Middle frontal gyrus (tissue), 1 donor: ENCODE data around the gene AP1S1.
A peak's percentile ranks its signal among the peaks of the same experiment; 100 is the strongest.

Source experiments
- DNase-seq: peaks from one replicate; pipeline ENCODE4 v3.0.0-alpha.2; 2015; ENCODE audit warnings: low spot score; ENCODE audit errors: extremely low spot score

The AP1S1 gene

DNA sequence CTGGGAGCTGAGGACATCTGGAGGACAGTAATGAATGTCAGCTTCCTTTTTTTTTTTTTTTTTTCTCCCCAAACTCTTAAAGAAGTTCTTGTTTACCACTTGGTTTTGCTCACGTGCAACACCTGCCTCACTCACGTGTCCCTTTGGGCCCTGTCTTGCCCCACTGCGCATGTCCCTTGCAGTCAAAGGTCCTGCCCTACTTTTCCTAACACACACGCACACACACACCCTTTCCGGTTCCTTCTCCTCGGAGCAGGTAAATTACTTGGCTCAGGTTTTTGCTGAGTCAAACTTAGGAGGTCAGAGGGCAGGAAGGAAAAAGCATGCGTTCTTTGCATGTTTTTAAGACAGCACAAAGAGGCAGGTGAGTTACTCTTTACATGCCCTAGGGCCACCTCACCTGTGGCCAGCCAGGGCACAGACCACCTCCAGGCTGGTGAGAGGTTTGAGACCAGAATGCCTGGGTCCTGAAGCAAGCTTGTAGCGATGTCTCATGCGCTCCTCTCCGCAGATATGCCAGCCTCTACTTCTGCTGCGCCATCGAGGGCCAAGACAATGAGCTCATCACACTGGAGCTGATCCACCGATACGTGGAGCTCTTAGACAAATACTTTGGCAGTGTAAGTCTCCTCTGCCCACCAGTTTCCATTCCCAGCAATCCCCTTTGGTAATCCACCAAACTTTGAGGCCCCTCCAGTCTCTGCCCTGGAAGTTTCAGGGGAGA lies 2.8 kb downstream of the AP1S1 start:
- no peak for DNase-seq

DNA sequence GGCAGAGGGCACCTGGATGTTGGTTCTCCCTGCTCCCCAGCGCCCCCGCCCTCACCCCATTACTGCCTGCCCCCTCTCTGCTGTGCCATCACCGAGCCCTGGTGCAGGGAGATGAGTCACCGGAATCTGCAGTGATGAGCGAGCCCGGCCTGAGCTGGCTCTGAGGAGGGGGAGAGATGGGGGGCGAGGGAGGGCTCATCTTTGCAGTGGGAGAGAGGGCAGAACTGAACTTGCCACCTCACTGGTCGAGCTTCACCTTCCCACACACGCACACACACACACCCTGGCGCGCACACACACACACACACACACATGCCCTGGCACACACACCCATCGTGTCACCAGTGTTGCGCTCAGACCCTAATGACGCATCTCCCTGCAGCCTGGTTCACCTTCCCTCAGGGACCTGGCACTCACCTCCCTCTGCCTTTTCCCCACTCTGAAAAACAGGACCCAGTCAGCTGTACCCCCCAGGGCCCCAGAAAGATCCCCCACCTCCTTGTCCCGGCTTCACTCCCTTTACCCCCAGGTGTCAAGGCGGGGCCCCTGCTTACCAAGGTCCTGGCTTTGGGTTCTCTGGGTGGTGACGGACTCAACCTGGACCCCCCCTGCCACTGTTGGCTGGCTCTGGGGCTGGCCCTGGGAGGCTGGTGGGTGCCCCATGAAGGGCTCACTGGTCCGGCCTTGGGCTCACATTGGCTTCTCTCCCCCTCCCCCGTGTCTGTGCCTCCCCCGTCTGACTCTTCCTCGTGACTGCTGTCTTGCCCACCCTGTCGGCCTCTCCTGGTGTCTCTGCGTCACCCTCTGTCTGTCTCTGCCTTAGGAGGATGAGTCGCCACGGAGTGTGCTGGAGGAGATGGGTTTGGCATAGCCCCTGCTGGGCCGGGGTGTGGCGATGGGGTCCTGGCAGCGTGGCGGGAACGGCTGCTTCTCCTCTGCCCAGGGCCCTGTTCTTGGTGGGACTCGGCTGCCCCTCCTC lies 5.7 kb downstream of the AP1S1 start:
- DNase-seq, result no peak

DNA sequence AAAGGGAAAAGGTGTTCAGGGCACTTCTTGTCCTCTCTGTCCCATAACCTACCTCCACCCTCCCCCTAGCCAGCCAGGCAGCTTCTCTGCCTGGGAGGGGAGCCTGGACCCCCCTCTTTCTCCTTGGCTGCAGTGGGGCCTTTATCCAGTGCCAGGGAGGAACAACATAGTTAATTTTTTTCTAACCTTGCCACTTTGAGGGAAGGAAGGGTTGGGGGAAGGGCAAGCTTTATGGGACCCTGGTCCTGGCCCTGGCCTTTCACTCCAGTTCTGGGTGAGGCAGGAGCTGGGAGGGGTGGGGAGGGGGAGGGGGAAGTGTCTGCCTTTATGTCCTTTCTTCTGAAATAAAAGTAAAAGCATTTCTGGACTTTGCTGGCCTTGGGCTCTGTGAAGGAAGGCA lies 6.6 kb downstream of the AP1S1 start:
- DNase-seq, result no peak

DNA sequence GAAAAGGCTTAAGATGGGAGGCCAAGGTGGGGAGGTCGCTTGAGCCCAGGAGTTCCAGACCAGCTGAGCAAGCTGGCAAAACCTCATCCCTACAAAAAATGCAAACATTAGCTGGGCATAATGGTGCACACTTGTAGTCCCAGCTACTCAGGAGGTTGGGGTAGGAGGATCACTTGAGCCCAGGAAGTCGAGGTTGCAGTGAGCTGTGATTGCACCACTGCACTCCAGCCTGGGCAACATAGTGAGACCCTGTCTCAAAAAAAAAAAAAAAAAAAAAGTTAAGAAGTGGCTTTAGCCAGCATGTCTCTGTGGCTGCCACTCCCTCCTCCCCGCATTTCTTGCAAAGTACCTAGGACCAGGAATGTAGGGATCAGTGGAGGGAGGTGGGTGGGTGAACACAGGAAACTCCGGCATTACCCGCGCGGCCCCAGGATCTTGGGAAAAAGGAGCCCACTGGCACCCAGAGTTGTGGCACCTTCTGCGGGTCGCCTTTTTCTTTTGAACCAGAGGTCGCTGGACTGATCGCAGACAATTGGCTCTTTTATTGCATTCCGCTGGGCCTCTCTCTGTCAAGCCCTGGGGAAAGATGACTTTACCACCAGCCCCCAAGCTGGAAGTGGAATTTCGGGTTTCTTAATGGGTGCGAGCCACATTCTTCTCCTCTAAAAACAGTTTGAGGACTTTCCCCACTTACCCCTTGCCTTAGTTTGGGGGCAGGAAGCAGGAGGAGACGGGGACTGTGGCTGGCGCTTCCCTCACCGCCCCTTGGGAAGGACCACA lies 7.6 kb downstream of the AP1S1 start:
- no peak for DNase-seq

DNA sequence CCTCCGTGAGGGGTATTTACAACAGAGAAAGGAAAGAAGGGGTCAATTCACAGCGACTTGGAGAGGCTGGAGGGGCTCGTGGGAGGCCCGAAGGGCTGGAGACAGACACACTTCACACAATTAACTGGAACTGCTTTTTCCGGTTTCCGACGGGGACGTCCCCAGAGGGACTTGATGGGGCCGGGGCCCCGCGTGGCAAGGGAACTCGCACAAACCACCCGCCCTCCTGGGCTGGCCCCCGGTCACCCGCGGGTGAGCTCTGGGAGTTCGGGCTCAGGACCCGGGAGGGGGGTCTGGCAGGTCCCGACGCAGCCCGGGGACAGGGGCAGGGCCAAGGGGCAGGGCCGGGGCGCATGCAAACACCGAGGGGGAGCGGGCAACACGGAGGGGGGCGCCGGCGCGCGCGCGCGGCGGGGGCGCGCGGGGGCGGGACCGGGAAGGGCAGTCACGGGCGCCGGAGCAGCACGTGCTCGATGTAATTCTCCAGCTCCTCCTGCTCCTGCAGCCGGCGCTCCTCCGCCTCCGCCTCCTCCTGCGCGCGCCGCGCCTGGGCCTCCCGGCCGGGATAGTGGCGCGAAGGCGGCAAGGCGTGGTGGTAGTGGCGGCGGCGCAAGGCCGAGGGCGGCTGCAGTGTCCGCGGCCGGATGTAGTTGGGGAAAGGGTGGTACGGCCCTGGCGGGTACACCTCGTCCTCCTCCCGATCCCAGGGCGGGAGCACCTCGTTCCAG lies 8.4 kb downstream of the AP1S1 start:
- DNase-seq, result no peak

DNA sequence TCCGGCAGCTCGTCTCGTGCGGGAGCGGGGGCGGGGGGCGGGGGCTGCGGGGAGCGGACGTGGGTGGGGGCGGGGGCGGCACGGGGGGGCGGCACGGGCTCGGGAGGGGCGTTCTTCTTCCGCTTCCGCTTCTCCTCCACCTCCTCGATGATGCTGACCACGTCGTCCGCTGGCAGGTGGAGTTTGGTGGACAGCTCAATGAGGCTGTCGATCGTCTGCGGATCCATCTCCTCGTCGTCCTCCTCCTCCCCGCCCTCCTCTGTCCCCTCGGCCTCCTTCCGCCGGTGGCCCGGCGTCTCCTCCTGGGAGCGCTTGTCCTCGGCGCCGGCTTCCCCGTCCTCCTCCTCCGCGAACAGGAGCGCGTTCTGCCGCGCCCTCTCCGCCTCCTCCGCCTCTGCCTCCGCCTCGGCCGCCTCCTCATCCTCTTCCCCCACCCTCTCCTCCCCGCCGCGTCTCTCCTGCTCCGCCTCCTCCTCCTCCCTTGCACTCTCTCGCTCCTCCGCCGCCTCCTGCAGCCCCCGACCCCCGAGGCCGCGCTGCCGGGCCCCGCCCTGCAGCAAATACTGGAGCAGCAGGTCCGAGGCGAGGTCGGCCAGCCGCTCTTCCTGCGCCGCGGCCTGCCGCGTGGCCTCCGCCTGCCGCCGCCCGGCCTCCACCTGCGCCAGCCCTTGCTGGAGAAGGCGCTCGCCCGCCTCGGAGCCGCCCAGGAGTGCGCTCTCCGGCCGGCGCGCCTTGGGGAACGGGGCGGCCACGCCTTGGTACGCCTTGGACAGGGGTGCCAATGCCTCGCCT lies 9.2 kb downstream of the AP1S1 start:
- no peak for DNase-seq

DNA sequence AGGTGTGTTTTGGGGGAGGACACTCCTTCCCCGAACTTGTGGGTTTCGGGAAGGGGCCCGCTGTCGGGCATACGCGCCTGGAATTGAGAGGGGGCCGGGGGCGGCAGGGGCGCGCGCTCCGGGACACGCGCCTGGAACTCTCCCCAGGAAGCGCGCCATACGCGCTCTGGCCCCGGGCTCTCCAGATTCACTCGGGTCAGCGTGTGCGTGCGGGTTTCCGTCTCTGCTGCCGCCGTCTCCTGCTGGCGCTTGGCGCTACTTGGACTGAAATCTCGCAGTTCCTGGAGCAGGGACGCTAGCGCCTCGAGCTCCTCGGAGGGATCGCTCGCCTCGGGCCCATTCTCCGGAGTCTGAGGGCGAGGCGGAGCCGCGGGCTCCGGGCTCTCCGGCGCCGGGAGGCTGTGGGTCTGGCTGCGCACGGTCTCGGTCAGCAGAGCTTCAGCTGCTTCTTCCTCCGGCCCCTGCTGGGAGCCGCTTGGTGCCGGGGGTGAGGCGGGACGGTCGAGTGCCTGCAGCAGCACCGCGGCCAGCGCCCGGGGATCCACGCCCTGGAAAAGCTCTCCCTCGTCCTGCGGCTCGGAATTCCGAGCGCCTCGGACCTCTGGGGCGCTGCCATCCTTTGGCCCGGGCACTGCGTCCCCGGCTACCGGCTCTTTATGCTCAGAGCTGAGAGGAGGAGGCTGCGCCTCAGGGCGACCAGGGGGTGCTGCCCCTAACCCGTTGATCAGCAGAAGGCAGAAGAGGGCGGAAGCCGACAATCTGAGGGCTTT lies 10.0 kb downstream of the AP1S1 start:
- no peak for DNase-seq

DNA sequence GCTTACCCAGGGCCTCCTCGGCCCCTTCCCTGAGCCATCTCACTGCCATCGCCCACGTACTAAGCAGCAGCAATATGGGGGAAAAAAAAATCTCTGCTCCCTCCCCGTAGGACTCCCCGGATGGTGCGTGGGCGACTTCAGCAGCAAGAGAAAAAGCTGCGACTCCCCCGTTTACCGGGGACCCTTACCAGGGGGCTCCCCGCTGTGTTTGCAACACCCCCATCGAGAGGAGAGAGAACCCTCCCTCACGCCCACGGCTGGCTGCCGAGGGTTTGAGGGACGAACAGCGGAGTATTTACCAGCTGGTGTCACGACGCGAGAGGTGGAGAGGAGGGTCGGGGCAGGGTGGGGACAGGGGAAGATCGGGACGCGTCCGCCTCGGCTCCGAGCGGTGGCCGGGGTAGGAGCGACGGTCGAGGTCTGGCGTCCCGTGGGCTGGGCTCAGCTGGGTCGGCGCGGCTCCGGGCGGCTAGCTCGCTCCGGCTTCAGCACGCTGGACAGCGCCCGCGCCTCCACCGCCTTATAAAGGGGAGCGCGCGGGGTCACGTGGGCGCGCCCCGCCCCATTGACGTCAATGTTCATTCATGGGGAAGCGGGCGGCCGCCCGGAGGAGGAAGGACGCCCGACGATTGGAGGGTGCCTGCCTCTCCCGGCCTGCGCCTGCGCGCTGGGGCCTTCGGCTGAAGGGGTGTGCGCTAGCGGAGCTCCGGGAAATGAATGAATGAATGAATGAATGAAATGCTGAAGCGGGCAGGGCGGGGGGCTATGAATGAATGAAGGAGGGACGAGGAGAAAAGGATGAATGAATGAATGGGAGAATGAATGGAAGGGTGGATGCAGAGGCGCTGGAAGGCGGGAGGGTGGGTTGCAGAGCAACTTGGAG lies 11.0 kb downstream of the AP1S1 start, which contains the start of gene VGF:
TSS of gene VGF (minus strand) at position 495 of the 883 bp plus-strand sequence. CDS start 726 bp downstream, outside the sequence.
- DNase-seq, result peak; percentile 83

DNA sequence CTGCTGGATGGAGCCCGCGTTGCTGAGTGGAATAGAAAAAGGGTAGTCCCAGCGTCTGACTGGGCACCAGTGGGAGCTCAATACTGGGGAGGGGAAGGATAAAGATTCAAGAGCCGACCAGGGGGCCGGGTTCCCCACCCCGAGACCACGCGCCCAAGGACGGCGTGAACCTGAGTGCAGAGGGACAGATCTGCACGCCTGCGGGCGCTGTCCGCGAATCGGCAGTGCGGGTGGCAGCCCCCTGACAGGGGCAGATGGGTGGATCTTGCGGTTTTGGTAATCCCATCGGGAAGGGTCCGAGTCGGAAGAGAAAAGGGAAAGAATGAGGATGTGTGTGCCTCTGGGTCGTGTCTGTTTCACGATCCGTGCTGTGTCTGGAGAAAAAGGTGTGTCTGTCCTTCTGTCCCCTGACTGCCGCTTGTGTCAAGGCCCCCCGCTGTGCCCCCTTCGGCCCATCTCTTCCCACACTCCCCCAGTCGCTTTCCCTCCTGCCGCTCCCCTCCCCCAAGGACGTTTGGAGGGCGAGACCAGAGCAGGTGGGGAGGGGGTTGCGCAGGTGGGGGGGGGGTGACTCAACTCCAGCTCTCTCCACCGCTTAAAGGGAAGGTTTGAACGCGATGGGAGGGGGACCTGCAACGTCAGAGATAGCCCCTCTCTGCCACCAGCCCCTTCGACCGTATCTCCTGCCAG lies 11.8 kb downstream of the AP1S1 start:
- DNase-seq, result no peak

DNA sequence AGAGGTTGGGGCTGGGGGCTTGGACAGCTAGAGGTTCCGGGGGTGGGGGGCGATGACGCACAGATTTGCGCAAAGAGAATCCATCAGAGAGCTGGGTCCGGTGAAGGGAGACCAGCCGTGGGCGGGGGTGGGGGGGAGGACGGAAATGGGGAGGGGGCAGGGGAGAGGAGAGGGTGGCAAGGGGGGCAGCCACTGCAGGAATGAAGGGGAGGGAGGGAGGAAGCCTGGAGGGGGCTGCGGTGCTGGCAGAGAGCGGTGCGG lies 12.3 kb downstream of the AP1S1 start:
- no peak for DNase-seq

DNA sequence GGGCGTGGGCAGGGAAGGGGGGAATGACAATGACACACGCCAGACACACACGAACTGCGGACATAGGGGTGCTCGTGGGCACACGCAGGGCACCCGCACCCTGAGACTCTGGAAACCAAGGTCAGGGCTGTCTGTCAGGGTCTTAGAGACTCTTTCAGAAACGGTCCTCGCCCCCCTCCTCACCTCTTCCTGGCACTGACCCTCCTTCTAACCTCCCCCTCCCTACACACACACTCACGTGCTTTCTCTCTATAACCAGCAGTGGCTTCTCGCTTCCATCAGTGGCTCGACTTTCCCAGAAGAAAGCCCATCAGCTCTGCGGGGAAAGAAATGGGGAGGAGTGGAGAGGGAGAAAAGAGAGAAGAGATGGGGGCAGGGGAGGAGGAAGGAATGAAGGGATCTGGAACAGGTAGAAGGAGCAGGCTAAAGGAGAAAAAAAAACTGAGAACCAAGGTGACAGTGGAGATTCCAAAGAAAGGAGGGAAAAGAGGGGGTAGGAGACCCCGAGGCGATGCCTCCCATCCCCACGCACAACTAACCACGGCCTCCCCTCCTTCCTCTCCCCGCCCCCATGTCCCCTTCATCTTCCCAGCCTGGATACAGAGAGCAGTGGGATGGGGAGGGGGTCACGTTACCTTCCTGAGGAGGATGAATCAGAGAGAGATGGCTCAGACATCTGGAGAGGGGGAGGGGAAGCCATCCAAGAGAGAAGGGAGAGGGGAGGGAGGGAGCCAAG lies 12.8 kb downstream of the AP1S1 start:
- no peak for DNase-seq

DNA sequence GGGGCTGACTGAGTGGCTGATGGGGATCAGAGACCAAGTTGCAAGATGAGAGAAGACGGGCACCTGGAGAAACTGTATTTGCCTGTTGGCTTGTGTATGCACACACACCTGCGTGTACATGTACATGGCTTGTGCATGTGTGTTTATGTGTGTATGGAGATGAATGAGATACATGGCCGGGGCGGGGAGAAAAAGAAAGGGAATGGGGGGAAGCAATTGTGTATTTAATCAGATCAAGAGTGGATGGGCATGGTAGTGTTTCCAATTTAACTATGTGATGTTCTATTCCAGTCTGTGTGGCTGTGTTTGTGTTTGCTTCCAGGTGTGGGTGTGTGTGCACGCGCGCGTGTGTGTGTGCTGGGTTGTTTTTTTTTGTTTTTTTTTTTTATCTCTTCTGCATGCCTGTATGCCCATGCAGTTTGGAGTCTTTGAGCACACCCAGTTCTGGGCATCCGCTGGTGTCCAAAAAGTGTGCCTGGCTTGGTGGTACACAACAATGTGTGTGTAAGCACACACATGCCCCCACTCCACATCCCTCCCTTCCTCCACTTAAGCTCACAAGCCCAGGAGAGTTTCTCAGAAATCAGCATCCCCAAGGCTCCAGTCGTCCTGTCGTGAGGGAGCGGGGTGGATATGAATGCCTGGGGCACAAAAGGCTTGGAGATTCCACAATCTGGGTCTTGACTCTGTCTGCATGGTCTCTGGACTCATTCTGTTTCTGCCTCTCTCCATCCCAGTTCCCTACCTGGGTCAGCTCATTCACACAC lies 13.6 kb downstream of the AP1S1 start:
- no peak for DNase-seq

DNA sequence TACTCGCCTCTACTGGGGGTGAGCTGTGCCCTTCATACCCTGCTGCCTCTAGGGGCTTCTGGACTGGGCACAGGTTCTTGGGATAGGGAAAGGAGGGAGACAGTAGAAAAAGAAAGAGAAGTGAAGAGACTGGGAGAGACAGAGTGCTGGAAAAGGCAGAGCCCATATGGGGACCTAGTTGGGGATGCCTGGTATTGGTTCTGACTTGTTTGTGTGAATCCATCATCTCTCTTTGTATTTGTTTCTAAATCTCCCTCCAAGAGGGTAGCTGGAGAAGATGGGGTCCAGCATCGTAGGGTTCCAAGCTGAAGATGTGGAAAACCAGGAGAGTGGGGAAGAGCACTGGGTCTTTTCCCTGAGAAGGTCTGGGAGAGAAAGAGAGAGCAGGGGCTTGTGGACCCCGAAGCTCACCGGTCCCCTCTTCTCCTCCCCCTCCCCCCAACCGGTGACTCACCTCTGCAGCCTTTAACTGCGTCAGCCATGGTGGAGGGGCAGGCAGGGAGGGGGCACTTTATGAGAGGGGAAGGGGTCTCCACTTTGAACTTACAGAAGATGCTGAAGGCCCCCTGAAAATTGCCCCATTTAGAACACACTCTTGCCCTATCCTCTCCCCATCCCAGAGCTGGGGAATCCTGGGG lies 14.3 kb downstream of the AP1S1 start:
- DNase-seq, result no peak

DNA sequence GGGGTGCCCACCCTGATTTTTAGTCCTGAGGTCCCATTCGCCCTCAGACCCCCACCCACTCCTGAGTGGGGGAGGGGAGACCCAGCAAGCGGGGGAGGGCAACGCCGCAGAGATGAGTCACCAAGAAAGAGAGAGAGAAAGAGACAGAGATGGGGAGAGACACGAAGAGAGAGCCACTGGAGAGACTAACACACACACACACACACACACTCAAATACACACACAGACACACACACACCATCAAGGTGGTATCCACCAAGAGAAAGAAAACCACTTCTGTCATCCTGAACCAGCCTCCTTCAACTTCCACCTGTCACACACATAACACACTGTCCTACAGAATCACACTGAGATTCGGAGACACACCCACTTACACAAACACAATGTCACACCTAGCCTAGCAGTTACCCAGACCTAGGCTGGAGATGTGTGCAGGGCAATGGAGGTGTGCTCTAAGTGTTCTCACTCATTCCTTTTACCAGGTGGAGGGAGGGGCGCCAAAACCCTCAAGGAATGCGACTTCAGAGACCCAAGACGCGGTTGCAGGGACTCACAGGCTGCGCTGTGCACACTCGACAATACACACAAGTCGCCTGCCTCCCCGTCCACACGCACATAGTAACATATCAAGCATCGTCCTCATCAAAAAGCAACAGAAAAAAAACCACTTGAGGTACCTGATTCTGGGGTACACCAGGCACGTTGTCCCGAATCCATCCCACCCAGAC lies 15.0 kb downstream of the AP1S1 start:
- DNase-seq, result no peak

DNA sequence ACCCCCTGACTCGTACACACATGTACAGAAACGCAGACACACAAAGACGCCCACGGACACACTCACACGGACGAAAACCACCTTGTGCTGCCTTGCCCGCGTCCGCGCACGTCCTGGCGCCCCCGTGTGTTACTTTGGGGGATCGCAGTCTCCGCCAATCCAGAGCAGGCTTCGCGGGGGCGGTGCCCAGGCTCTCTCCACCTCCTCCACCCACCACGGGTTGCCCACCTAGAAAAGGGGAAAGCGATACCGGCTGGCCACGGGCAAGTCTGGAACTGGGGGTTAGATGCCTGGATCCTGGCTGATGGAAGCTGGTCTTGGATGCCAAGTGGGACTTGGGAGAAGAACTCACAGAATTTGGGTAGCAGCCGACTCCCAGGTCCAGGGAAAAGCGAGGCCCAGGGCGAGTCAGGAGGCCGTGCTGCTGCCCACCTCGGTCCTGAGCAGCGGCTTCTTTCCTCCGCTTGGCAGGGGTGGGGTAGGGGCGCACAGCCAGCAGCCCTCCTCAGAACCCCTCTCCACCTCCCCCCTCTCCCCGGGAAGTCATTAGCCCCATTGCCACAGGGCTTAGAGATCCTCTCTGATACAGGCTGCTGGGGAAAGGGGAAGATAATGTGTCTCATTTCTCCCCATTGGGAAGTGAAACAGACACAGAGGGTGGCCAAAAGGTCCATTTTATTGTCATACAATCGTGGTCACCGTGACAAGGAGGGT lies 15.7 kb downstream of the AP1S1 start:
- no peak for DNase-seq
